Skeletal muscle satellite cell (primary cell): ENCODE results near the gene MAP10.

Experiments
- H3K27me3 ChIP-seq: 2 replicates; pipeline ENCODE4 v1.7.0; 2013; ENCODE audit warnings: low read length; ENCODE audit not compliant: control insufficient read depth, insufficient read depth
- H3K36me3 ChIP-seq: 2 replicates; pipeline ENCODE4 v1.7.0; 2013; ENCODE audit warnings: mild to moderate bottlenecking, control low read depth, low read length; ENCODE audit not compliant: insufficient read depth
- H3K4me1 ChIP-seq: 2 replicates; pipeline ENCODE4 v1.7.0; 2013; ENCODE audit warnings: low read length; ENCODE audit not compliant: control insufficient read depth, insufficient read depth
- H3K4me2 ChIP-seq: 2 replicates; pipeline ENCODE4 v1.7.0; 2013; ENCODE audit warnings: mild to moderate bottlenecking, low read length
- H3K4me3 ChIP-seq: 2 replicates; pipeline ENCODE4 v1.7.0; 2013; ENCODE audit warnings: low read length
- H3K9ac ChIP-seq: 2 replicates; pipeline ENCODE4 v1.7.0; 2013; ENCODE audit warnings: mild to moderate bottlenecking, low read depth, low read length, moderate library complexity
- H3K9me3 ChIP-seq: replicated peaks from 2 replicates; pipeline ENCODE4 v1.7.0; 2013; ENCODE audit warnings: mild to moderate bottlenecking, control low read depth, low read length

The MAP10 gene

DNA sequence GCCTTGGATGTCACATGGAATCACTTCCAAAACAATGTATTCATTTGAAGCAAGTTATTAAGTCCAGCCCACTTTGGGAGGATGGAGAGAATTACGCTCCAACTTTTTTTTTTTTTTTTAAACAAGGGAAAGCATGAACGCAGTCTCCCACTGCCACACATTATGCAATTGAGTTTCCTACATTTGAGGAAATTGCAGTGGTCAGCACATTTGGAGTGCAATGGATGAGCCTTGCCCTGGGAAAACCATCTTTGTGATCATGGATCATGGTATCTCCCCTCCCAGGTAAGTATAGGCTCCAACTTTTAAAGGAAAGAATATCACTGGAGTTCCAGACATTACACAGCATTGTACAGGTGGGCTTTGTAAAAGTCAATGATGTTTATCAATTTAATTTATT, 26.7 kb downstream of the MAP10 start:
- no peak overlapping the region for H3K4me2 ChIP-seq
- H3K36me3 ChIP-seq, result no peaks in the 10 kb centered on the region
- H3K4me3 ChIP-seq, result no peak overlapping the region
- no peaks in the 10 kb centered on the region for H3K4me1 ChIP-seq
- no peak overlapping the region for H3K9ac ChIP-seq
- H3K9me3 ChIP-seq, result no peaks in the 10 kb centered on the region
- H3K27me3 ChIP-seq, result peaks cover 12% of the 10 kb centered on the region

GRCh38 chr1:232834066-232834465, 28.9 kb downstream of the MAP10 start:
- Histone ChIP-seq H3K9me3 (no peaks in the 10 kb centered on the region), H3K27me3 (peaks cover 12% of the 10 kb centered on the region), H3K4me2 (no peak overlapping the region), H3K4me3 (no peak overlapping the region), H3K36me3 (no peaks in the 10 kb centered on the region), H3K4me1 (no peaks in the 10 kb centered on the region), H3K9ac (no peak overlapping the region)

DNA sequence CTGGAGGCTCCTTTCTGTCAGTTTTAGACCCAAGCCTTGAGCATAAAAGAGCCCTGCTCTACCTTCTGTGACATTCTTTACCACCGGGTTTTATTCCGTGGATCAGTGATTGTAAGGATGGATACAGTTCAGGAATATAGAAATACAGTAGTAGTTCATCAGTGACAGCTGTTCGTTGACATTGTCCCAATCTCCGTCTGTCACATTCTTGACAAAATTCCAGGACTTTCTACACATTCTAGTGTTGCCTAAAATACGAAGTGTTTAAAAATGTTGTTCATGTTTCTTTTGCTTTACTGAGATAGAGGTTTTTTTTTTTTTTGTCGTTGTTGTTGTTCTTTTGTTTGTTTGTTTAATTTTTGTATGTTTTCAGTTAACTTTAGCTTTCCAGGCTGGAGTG, 29.9 kb downstream of the MAP10 start:
- H3K4me2 ChIP-seq, result no peak overlapping the region
- H3K36me3 ChIP-seq, result no peaks in the 10 kb centered on the region
- H3K9me3 ChIP-seq, result no peaks in the 10 kb centered on the region
- no peak overlapping the region for H3K4me3 ChIP-seq
- H3K4me1 ChIP-seq, result no peaks in the 10 kb centered on the region
- H3K9ac ChIP-seq, result no peak overlapping the region
- H3K27me3 ChIP-seq, result peaks cover 12% of the 10 kb centered on the region

DNA sequence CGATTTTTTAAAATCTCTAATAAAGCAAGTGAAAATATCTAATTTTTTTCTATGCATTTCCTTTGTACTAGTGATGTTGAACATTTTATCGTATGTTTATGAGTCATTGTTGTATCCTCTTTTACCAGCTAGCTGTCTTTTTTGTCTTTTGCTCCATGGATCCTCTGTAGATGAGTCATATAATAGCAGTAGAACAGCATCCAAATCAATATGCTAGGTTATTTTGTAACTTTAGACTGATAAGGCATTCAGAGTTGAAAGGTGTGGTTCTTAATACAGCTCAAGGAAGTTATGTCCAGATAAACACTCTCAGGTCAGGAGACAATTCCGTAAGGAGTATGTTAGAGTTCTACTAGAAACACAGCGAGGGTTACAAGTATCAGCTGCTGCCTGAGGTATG, 31.9 kb downstream of the MAP10 start:
- Histone ChIP-seq H3K36me3 (no peaks in the 10 kb centered on the region), H3K4me3 (no peak overlapping the region), H3K4me1 (no peaks in the 10 kb centered on the region), H3K4me2 (no peak overlapping the region), H3K27me3 (peaks cover 12% of the 10 kb centered on the region), H3K9ac (no peak overlapping the region), H3K9me3 (no peaks in the 10 kb centered on the region)

DNA sequence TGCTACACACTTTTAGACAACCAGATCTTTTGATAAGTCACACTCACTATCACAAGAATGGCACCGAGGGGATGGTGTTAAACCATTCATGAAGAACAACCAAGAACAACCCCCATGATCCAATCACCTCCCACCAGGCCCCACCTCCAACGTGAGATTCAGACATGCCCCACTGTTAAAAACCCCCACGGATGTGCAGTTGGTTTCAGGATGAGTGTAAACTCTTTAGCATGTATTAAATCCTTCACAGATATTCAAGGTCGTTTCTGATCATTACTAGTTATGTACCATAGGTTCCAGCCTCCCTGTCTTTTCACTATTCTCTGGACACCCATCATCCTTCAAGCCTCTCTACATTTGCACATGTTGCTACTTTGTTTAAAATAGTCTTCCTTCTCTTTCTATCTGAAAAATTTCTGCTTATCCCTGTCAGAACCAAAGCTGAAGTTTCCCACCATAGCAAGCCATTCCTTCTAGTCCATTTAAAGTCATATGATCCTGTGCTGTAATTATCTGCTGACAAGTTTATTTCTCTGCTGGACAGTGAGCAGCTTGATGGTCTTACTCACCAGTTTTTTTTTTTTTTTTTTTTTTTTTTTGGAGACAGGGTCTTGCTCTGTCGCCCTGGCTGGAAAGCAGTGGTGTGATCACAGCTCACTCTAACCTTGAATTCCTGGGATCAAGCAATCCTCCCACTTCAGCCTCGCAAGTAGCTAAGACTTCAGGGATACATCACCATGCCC, 36.8 kb downstream of the MAP10 start:
- Histone ChIP-seq H3K36me3 (no peaks in the 10 kb centered on the region), H3K4me1 (no peaks in the 10 kb centered on the region), H3K27me3 (no peaks in the 10 kb centered on the region), H3K4me3 (no peak overlapping the region), H3K9ac (no peak overlapping the region), H3K9me3 (no peaks in the 10 kb centered on the region), H3K4me2 (no peak overlapping the region)

GRCh38 chr1:232844791-232845190, 39.6 kb downstream of the MAP10 start:
- Histone ChIP-seq H3K4me3 (no peak overlapping the region), H3K9me3 (no peaks in the 10 kb centered on the region), H3K4me1 (no peaks in the 10 kb centered on the region), H3K9ac (no peak overlapping the region), H3K36me3 (no peaks in the 10 kb centered on the region), H3K4me2 (no peak overlapping the region), H3K27me3 (no peaks in the 10 kb centered on the region)

- H3K36me3 ChIP-seq, result no peaks in the 10 kb centered on the region
- no peak overlapping the region for H3K4me2 ChIP-seq
- no peak overlapping the region for H3K9ac ChIP-seq
- H3K9me3 ChIP-seq, result no peaks in the 10 kb centered on the region
- no peaks in the 10 kb centered on the region for H3K27me3 ChIP-seq
- H3K4me3 ChIP-seq, result no peak overlapping the region
- H3K4me1 ChIP-seq, result no peaks in the 10 kb centered on the region
These were observed 40.3 kb downstream of the MAP10 start for GRCh38 chr1:232845406-232845955.

- H3K4me2 ChIP-seq, result no peak overlapping the region
- no peaks in the 10 kb centered on the region for H3K27me3 ChIP-seq
- peaks cover 9% of the 10 kb centered on the region for H3K4me1 ChIP-seq
- no peaks in the 10 kb centered on the region for H3K36me3 ChIP-seq
- no peak overlapping the region for H3K4me3 ChIP-seq
- no peaks in the 10 kb centered on the region for H3K9me3 ChIP-seq
- H3K9ac ChIP-seq, result no peak overlapping the region
These were observed 46.3 kb downstream of the MAP10 start for GRCh38 chr1:232851532-232851931.

GRCh38 chr1:232853994-232854797, 49.0 kb downstream of the MAP10 start:
- Histone ChIP-seq H3K9ac (no peak overlapping the region), H3K4me1 (peaks cover 9% of the 10 kb centered on the region), H3K4me3 (no peak overlapping the region), H3K27me3 (no peaks in the 10 kb centered on the region), H3K36me3 (no peaks in the 10 kb centered on the region), H3K4me2 (peak overlapping the region; percentile 51), H3K9me3 (no peaks in the 10 kb centered on the region)

- no peaks in the 10 kb centered on the region for H3K27me3 ChIP-seq
These were observed 49.6 kb downstream of the MAP10 start for GRCh38 chr1:232854798-232855159.

GRCh38 chr1:232856541-232856940, 51.3 kb downstream of the MAP10 start:
- Histone ChIP-seq H3K4me3 (no peak overlapping the region), H3K4me1 (peaks cover 9% of the 10 kb centered on the region), H3K36me3 (no peaks in the 10 kb centered on the region), H3K9me3 (no peaks in the 10 kb centered on the region), H3K9ac (no peak overlapping the region), H3K4me2 (no peak overlapping the region), H3K27me3 (peaks cover 5% of the 10 kb centered on the region)

More at GRCh38 chr1:232854798-232855159, 49.6 kb downstream of the MAP10 start:
- H3K4me3 ChIP-seq, result no peak overlapping the region
- no peaks in the 10 kb centered on the region for H3K9me3 ChIP-seq
- peak overlapping the region; percentile 51 for H3K4me2 ChIP-seq
- H3K4me1 ChIP-seq, result peaks cover 9% of the 10 kb centered on the region
- no peaks in the 10 kb centered on the region for H3K36me3 ChIP-seq
- no peak overlapping the region for H3K9ac ChIP-seq
